HG03039 (cell line): ENCODE results near the gene PRPS1L1.

ENCODE experiments used
- ATAC-seq: cut with Tn5 transposase; IDR thresholded peaks from one replicate; pipeline ENCODE4 v1.9.1; 2021; ENCODE audit warnings: mild to moderate bottlenecking, moderate library complexity; ENCODE audit not compliant: unreplicated experiment

Gene PRPS1L1

GRCh38 chr7:18027628-18028027 is at the start of gene PRPS1L1:
TSS of gene PRPS1L1 (minus strand) at chr7:18027846.
- ATAC-seq = no peak

DNA sequence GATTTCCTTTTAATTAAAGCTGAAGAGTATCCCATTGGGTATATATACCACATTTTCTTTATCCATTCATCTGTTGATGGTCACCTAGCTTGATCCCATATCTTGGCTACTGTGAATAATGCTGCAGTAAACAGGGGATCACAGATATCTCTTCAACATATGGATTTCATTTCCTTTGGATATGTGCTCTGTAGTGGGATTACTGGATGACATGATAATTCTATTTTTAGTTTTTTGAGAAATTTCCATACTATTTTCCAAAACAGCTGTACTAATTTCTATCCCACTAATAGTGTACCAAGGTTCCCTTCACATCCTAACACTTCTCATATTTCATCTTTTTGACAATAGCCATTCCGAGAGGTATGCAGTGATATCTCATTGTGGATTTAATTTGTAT is 48.8 kb upstream of the PRPS1L1 start:
- ATAC-seq = no peak

DNA sequence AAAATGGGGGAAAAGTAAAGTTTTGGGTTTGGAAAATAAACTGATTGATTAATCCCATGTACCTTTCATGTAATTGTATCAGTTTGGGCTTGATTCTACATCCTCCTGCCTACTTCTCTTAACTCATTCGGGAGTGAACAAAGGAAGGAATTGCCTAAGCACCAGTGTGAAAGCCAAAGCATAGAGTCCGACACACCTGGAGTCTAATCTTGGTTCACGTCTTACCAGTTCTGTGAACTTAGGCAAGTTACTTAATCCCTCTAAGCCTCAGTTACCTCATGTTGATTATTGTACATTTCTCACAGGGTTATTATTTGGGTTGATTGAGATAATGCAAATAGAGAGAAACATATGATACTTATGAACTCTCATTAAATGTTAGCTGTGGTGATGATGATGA is 41.1 kb upstream of the PRPS1L1 start:
- ATAC-seq = no peak

DNA sequence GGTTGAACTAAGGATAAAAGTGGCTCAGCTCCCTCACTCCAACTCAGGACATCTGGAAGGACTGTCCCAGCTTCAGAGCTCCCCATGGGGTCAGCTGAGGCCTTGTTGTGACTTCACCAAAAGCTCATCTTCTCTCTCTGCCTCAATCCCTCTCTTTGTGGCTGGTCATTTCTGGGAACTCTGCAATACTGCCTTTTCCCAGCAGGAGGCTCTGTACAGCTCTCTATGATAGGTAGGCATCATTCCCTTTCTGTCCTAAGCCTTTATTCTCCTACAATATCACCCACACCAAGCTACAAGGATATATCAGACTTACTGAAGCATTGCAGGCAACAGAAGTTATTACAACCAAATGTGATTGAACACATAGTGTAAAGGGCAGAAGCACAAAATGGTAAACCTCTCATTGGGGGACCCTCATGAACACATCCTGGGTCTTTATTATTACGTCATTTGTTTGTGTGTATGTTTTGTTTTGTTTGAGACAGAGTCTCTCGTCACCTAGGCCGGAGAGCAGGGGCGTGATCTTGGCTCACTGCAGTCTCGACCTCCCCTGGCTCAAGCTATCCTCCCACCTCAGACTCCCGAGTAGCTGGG is 36.7 kb upstream of the PRPS1L1 start:
- ATAC-seq = no peak

- no peak for ATAC-seq
Observed at GRCh38 chr7:18063149-18063901, 35.7 kb upstream of the PRPS1L1 start.

GRCh38 chr7:18059171-18059570 is 31.5 kb upstream of the PRPS1L1 start:
- ATAC-seq = no peak

DNA sequence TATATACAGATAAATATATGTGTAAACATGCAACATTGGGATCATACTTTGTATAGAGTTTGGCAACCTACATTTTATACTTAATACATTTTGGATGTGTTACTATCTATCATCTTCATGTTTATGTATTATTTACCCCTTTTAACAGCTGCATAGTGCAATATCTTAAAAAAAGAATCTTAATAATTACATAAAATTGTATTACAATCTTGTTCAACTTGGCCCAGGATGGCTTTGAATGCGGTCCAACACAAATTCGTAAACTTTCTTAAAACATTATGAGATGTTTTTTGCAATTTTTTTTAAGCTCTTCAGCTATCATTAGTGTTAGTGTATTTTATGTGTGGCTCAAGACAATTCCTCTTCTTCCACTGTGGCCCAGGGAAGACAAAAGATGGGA is 26.3 kb upstream of the PRPS1L1 start:
- ATAC-seq = no peak

DNA sequence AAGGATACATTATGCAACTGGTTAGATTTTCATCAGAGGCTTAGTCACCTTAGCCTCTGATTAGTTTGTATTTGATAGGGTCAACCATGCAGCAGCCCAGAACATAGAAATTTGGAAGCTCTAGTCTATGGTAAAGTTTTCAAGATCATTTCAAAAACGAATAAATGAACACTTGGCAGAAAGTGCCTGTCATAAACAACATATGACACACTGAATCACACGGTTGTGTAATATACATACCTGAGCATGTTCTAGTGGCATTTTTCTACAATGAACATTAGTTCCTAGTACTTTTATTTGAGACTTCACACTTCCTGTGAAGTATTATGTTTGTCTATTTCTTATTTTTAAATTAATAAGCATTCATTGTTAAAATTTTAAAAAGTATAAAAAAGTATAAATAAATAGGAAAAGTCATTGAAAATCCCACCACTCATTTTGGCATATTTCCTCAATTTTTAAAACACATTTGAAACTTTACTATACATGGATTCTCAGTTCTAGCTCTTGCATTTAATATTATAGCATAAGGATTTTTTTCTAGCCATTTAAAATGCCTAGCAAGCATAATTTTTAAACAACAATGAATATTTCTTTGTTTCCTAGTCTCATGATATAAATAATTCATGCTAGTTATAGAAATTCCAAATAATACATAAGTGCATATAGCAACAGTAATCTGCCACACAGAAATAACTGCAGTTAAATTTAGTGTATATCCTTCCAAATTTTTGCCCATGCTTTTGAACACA is 25.7 kb upstream of the PRPS1L1 start:
- no peak for ATAC-seq

- ATAC-seq = no peak
Observed at GRCh38 chr7:18049262-18049661, 21.6 kb upstream of the PRPS1L1 start.

- ATAC-seq = no peak
Observed at GRCh38 chr7:18046601-18047000, 19.0 kb upstream of the PRPS1L1 start.

GRCh38 chr7:18045171-18045570 is 17.5 kb upstream of the PRPS1L1 start:
- no peak for ATAC-seq

DNA sequence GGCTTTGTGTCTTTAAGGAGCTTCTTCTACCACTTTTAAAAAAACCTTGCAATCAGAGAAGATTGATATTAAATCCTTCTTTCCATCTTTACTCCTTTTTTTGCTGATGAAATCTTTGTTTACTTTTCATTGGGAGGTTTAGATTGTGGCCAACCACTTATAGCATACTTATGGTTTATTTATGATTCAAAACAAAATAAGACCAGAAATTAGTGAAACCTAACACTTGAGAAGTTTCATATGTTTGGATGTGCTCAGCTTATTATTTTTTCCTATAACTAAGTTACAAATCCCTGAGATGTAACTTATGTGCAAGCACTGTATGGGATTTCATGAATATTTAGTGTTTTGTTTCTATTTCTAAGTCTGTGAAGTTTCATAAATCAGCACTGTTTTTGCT is 13.5 kb upstream of the PRPS1L1 start:
- no peak for ATAC-seq

DNA sequence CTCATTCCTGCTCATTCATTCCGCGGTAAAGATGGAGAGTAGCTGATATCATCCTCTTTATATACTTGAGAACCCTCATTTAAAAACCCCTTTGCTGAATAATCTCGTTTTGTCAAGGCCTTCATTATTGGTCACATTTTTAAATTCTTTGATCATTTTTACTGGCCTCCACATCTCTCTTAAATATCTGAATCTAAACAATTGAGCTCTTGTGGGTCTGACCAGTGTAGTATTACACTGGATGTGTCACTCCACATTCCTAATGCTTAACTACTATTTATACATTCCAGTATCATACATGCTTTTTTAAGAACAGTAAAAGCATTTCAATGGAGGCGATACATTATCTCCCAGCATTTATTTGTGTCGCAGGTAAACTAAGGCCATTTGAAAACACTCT is 12.6 kb upstream of the PRPS1L1 start:
- ATAC-seq = no peak

GRCh38 chr7:18038382-18038781 is 10.7 kb upstream of the PRPS1L1 start:
- ATAC-seq = no peak

GRCh38 chr7:18037609-18038008 is 10.0 kb upstream of the PRPS1L1 start:
- ATAC-seq = no peak

DNA sequence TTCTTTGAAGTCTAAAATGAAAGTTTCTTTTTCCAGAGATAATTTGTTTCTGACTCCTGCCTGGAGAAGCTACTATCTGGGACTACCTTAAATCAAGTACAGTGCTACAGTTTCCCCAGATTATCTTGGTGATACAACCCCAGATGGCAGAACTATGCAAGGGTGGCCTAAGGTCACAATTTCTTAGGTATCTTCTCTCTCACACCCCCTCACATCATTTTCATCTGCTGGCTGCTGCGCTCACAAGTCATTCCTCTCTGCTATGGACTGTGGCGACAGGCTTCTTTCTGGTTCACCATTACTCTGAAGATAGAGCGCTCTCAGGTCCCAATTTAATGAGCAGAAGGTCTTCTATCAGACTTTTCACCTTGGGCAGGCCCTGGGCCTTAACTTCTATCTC is 9.1 kb upstream of the PRPS1L1 start:
- no peak for ATAC-seq

- no peak for ATAC-seq
Observed at GRCh38 chr7:18030758-18031157, 3.1 kb upstream of the PRPS1L1 start.

DNA sequence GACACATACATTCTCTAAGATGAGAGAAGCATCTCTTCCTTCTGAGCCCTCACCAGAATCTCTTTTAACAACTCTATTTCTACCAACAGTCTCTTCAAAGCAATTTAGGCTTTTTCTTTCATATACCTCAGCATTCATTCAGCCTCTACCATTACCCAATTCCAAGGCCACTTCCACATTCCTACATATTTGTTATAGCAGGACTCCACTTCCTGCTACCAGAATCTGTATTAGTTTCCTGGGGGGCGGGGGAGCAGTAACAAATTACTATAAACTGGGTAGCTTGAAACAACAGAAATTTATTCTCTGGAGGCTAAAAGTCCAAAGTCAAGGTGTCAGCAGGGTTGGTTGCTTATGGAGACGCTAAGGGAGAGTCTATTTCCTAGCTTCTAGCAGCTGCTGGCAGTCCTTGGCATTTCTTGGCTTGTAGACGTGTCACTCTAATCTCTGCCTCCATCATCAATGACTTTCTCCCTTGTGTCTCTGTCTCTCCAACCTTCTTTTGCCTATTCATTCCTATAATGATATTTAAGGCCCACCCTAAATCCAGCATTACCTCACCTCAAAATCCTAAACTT is 7.4 kb downstream of the PRPS1L1 start:
- no peak for ATAC-seq

DNA sequence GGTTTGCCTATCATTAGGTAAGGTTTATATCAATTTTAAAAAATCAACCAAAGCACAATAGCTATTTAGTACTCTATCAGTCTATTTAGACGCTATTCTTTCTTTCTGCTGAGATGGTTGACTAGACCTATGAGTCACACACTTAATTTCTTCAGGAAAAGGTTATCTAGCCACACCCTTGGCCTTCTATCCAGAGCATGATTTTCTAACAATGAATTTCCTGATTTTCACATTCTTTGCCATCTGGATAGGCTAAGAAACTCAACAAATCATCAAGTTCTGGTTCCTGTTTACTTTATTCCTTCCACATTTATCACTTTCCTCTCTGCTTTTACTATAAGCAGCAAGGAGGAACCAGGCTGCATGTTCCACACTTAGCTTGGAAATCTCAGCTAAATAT is 8.1 kb downstream of the PRPS1L1 start:
- ATAC-seq = no peak

DNA sequence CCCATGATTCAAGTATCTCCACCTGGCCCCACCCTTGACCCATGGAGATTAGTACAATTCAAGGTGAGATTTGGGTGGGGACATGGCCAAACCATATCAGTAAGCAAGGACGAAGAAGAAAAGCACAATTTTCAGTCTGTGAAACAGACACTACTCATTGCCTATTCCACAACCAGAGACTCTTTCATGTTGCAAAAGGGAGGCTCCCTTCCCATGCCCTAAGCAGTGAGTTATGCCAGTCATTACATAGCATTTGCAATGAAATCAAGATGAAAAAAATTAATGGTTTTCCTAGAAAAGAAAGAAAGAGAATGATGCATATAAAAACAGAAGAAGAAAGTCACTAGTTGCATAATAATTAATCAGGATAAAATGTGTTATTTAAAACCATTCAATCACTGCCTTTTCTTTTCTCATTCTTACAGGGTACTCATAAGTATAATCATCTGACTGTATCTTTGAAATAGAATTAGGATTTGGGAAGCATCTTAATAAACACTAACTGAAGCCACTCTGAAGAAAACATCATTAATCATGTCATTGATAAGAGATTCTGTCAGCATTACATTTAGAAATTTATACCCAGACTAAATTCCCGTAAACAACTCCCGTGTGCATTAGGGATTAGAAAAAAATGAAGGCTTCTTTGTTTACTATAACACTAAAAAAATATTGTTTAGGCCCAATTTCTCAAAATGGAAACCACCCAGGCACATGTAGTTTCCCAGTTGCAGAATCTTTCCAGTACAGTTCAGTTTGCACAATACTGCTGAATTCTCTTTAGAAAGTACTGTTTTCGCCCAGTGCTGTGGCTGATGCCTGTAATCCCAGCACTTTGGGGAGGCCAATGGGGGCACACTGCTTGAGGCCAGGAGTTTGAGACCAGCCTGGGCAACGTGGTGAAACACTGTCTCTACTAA is 9.1 kb downstream of the PRPS1L1 start:
- no peak for ATAC-seq
